NCI-H748 treated with DMSO at 0.1 percent for 48 hours (cell line): ENCODE data around the gene ST6GALNAC6.
A peak's percentile ranks its signal among the peaks of the same experiment; 100 is the strongest.

Source experiments
- DNase-seq: peaks from one replicate; lab custom pipeline; 2025; lab: John Stamatoyannopoulos, UW

The ST6GALNAC6 gene, protein sequence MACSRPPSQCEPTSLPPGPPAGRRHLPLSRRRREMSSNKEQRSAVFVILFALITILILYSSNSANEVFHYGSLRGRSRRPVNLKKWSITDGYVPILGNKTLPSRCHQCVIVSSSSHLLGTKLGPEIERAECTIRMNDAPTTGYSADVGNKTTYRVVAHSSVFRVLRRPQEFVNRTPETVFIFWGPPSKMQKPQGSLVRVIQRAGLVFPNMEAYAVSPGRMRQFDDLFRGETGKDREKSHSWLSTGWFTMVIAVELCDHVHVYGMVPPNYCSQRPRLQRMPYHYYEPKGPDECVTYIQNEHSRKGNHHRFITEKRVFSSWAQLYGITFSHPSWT

DNA sequence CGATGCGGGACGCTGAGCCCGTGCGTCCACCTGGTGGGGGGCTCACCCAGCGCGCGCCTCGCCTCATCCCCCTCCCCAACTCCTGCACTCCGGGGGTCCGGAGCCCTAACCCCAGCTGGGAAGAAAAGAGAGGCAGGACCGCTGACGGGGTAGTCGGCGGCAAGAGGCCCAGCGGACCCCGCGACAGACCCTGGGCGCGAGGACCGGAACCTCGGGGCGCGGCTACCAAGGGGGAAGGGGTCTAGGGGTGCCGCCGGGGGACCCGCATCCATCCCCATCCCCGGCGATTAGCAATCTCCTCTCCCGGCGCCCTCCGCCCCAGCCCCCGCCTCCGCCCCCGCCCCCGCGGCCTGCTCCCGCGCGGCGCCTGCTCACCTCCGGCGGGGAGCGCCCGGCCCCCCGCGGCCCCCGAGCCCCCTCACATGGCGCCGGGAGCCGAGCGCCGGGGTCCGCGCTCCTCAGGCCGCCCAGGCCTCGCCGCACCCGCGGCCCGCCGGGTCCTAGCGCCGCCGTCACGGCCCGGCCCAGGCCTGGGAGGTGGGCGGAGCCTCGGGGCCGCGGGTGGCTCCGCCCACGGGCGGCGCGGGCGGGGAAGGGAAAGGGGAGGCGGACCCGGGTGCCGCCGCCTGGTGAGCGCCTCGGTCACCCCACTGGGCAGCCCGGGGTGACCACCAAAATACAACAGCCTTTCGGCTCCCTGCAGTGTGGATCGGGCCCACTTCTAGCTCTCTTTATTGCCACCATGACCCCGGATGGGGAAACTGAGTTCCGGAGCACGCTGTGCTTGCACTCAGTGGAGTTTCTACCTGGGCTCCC is at the start of gene ST6GALNAC6:
TSS of gene ST6GALNAC6 (minus strand) at position 476 of the 816 bp plus-strand sequence. CDS start 1,622 bp downstream, outside the sequence.
- peak; percentile 6 for DNase-seq

DNA sequence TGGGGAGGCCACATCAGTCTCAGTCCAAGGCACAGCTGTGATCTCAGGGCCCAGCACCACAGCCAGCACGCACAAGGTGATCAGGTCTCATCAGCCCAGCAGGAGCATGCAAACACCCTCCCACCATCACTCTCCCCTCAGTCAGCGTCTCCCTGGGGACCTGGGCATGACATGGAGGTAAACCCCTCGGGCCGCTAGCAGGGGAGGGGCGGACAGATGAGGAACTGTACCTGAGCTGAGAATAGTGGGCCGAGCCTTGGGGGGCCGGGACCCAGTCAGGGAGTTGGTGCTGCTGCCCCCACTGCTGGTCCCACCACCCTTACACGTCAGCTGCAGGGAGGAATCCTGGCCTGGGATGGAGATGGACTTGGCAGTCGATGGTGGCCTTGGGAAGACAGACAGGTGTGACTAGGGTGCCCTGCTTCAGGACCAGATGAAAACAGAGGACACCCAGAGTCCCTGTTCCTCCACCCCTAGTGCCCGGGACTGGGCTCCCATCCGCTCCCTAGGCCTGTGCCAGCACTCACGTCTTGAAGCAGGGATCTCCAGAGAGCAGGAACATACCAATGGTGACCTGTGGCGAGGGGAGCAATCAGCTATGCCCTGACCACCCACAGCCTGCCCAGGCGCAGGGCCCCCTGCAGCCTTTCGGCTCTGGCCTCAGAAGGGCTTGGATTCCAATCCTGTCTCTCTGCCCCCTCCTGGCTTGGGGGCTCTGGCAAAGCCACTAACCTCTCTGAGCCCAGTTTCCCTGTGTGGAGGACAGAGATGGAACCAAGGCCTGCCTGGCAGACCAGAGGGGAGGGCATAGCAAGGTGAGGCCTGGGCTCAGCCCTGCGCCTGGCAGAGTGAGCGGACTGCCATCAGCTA is 48.7 kb upstream of the ST6GALNAC6 start:
- no peak for DNase-seq

DNA sequence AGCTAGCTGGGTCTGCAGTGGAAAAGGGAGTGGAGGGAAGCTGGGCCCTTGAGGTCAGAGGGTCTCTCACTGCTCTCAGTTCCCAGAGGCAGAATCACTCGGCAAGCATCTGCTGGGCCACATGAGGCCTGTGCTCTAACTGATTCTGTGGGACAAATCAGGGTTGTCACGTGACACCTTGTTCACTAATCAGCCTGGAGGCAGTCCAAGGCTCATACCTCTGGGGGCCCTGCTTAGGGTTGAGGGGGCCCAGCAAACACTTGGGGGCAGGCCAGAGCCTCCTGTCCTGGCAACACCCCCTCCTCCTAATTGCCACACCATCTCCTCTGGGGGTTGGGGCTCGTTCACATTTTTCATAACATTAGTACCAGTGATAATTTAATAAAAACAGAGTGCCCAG is 47.3 kb upstream of the ST6GALNAC6 start:
- no peak for DNase-seq

DNA sequence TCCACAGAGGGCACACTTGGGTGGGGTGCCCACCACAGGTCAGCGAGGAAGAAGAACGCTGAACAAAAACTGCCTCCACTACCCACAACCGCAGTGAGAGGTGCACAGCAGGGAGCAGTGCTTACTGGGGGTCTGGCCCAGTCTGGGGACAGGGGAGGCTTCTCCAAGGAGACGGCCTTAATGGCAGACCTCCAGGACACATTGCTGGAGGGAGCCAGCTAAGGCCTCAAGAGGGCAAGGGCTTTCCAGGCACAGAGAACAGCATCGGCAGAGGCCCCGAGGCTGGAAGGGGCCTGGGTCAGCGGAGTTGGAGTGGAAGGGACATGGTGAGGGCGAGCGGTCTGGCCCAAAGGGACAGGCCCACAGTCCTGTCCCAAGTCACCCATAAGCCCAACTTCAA is 46.5 kb upstream of the ST6GALNAC6 start:
- no peak for DNase-seq

GRCh38 chr9:127945338-127945737 is 45.9 kb upstream of the ST6GALNAC6 start:
- DNase-seq = no peak

DNA sequence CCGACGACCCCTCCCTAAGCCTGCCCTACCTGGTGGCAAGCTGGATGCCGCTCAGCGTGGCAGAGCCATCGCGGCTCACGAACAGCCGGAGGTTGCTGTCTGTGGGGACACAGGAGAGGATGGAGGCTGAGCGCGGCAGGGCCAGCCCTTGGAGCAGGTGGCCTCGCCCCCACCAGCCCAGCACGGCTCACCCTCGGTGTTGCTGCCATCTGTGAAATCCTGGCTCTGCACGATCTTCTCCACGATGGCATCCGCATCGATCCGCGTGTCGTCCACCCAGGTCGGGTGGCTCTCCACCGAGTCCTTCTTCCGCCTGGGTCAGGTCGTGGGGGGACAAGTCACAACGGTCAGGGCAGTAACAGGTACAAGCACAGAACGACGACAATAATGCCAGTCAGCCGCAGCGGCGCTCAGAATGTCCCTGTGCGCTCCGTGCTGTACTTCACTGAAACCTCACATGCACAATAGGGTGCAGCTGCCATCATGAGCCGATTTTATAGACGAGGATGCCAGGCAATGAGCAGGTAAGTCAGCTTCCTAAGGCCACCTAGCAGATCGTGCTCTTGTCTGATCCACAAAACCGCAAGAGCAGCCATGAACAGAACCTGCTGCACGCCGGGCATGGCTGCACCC is 45.3 kb upstream of the ST6GALNAC6 start:
- DNase-seq = no peak

DNA sequence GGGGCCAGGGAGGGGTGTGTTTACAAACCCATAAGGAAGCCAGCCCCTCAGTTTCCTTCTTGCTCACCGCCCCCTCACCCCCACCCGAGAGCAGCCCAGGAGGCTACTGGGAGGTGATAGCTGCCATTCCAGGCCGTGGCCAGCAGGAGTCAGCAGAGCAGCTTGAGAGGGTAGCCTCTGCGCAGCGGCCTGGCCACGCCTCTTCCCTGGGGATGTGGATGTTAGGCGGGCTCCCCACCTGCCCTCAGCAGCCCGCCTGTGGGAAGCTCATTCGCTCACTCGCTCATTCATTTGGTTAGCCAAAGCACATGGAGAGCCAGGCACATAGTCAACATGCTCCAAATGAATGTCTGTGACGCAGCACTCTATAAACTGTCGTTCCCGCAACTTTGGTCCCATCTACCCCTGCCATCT is 44.3 kb upstream of the ST6GALNAC6 start:
- peak; percentile 74 for DNase-seq

GRCh38 chr9:127943011-127943662 is 43.7 kb upstream of the ST6GALNAC6 start:
- DNase-seq = no peak

GRCh38 chr9:127942216-127943010 is 43.0 kb upstream of the ST6GALNAC6 start:
- DNase-seq = peak; percentile 6

DNA sequence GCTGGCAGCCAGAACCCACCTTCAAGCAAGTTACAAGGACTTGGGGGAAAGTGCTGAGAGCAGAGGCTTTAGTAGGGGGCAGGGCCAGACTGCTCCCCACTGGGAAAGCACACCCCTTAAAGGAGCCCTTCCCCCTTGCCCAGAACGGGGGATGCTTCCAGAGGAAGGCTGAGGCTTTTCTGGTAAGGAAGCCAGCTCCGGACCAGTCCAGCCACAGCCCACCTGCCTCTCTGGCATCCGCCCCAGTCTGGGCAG is 42.5 kb upstream of the ST6GALNAC6 start:
- no peak for DNase-seq

- DNase-seq = no peak
These were observed 41.9 kb upstream of the ST6GALNAC6 start for GRCh38 chr9:127941062-127941960.

DNA sequence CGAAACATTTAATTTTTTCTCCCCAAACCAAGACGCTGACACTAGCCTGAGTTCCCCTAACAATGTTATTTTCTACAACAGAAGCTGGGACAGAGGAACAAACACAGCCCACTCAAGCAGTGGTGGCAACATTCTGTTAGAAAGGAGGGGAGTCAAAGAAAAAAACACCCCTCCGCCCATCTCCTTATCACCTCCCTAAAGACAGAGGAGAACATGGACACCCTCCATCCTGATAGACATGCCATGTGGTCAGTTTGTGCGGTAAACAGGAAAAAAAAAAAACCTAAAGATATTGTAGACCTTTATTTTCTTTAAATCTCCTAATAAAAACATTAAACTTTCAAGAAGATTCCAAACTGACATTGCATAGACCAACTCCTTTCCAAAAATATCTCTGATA is 41.2 kb upstream of the ST6GALNAC6 start:
- no peak for DNase-seq

GRCh38 chr9:127938298-127938690 is 38.9 kb upstream of the ST6GALNAC6 start:
- DNase-seq = no peak

DNA sequence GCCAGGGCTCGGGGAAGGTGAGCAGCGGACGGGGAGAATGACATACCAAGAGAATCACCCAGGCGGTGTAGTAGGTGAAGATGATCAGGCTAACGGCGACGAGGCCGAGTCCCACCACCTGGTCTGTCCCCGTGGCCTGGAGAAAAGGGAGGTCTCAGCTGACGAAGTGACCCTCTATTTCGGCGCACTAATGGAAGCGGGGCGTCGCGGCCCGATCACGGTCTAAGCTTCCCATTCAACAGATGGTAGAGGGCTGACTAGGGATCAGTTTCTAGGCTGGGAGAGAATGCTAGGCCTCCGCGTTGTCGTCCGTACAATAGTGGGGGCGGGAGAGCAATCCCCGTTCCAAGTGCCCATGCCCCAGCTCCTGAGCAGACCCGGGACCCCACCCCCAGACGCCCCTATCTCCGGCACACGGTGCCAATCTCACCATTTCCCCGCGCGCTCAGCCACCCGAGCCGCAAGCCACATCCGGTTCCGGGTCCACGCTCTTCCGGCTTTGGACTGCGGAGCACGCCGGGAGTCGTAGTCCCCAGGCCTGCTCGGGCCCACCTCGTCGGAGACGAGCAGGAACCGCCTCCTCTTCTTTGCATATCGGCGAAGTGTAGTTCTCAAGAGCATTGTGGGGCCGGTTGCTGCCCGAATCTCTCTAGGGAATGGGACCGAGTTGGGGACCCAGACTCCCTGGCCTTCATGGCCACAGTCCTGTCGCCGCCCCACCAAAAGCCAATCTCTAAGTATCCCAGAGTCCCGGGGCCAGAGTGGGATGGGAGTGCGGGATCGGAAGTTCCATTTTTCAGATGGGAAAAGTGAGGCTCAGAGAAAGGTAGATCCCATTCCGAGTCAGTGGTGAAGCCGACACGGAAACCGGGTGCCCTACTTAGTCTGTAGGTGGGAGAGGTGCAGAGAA is 38.2 kb upstream of the ST6GALNAC6 start, which contains the start of gene DPM2:
TSS of gene DPM2 (minus strand) at position 467 of the 910 bp plus-strand sequence. CDS start at position 433, 34 bp downstream.
- DNase-seq = peak; percentile 30

DNA sequence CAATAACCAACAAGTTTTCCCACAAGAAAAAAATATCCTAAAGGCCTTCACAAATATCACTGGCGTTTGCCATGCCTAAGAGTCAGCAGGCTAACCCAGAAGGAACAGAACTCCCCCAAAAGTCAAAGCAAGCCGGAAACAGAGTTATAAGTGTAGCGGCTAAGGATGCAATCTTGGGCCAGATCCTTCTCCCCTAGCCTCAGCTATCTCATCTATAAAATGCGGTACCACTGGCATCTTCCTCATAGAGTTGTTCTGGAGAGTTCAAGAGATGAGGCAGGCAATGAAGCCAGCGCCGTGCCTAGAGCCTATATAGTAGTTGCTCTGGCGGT is 37.6 kb upstream of the ST6GALNAC6 start:
- no peak for DNase-seq

DNA sequence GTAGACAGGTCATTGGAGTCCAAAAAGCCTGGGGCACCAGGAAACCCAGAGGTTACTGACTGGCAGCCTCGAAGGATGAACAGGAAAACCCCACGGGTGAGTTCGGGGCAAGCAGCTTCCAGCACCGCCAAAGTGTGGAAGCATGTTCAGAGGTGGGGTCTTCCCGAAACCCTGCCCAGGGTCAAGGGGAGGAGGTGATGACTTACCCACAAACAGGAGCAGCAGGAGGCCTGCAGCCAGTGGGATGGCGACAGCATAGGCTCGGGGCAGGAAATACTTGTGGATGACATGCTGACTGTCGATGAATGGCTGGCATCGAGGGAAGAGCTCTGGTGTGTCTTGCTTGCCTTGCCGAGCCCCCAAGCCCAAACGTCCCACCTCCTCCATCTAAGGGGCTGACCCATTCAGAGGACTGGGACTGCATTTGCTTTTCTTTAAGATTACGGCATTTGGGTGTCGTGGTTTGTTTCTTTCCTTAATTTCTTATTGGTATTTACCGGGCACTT is 37.0 kb upstream of the ST6GALNAC6 start:
- no peak for DNase-seq

DNA sequence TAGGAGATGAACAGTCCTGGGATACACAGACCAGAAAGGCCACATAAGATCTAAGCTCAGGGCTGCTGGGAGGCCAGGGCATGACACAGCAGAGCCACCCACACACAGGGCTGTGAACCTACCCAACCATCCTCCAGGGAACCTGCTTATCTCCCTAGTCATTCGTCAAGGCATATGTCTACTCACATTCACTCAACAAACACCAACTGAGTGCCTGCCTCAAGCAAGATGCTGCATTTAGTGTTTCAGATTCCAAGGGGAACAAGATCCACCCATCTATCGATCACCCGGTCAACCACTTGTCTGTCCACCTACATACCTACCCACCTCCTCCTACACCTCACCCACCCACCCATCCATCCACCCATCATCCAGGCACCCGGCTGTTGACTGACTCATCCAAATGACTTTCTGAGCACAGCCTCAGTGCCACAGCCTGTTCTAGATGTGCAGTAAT is 36.4 kb upstream of the ST6GALNAC6 start:
- DNase-seq = no peak

DNA sequence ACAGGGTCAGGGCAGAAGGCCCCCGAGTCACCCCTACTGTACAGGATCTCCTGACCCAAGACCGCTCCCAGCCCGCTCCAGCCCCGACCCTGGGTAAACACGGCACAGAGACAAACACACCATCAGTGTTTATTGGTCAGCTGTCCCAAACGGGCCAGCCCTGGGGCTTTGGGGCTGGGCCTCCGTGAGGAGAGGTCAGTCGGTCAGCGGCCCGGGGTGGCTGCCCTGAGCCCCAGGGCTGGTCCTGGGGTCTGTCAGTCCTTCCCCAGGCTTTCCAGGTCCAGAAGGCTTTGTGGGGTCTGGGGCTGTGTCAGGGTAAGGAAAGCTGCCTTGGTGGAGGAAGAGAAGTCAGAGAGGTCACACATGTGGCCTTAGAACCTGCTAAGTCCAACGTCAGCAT is 35.6 kb upstream of the ST6GALNAC6 start:
- DNase-seq = no peak
